Measurements from ENCODE around the gene CLEC4M. TPM values are rescaled to one million over a fixed set of nuclear protein-coding genes. Genes with fewer than 3 reads are reported as not detected.

CLEC4M gene
- total RNA-seq, 2 donors from 2014 or later = not detected

DNA sequence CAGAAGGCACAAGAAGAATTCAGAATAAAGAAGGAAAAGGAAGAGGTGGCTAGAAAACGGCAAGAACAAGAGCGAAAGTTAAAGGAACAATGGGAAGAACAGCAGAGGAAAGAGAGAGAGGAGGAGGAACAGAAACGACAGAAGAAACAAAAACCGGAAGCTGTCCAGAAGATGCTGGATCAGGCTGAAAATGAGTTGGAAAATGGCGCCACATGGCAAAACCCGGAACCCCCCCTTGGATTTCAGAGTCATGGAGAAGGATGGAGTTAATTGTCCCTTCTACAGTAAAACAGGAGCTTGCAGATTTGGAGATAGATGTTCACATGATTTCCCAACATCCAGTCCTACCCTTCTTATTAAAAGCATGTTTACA is 22.4 kb upstream of the CLEC4M start:
- TF ChIP-seq, protein P1, sequence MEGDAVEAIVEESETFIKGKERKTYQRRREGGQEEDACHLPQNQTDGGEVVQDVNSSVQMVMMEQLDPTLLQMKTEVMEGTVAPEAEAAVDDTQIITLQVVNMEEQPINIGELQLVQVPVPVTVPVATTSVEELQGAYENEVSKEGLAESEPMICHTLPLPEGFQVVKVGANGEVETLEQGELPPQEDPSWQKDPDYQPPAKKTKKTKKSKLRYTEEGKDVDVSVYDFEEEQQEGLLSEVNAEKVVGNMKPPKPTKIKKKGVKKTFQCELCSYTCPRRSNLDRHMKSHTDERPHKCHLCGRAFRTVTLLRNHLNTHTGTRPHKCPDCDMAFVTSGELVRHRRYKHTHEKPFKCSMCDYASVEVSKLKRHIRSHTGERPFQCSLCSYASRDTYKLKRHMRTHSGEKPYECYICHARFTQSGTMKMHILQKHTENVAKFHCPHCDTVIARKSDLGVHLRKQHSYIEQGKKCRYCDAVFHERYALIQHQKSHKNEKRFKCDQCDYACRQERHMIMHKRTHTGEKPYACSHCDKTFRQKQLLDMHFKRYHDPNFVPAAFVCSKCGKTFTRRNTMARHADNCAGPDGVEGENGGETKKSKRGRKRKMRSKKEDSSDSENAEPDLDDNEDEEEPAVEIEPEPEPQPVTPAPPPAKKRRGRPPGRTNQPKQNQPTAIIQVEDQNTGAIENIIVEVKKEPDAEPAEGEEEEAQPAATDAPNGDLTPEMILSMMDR (IDR thresholded peaks at IDR 0.05) = no peak
- H3K36me3 ChIP-seq = no peaks in the 10 kb centered on the region
- H3K27me3 ChIP-seq (replicated peaks; ENCODE audit: insufficient read depth) = no peaks in the 10 kb centered on the region
- no peaks in the 10 kb centered on the region for H3K4me1 ChIP-seq (ENCODE audit: control insufficient read depth in 1 of 2, low read depth in 2 of 2)
- H3K9me3 ChIP-seq = no peaks in the 10 kb centered on the region
- peak overlapping the region; percentile 20 for H3K4me3 ChIP-seq
- H3K27ac ChIP-seq = no peak overlapping the region
- no peak for ATAC-seq (ENCODE audit: insufficient number of reproducible peaks, low FRiP score, low read depth)
- no peak for DNase-seq (ENCODE audit: low spot score)

DNA sequence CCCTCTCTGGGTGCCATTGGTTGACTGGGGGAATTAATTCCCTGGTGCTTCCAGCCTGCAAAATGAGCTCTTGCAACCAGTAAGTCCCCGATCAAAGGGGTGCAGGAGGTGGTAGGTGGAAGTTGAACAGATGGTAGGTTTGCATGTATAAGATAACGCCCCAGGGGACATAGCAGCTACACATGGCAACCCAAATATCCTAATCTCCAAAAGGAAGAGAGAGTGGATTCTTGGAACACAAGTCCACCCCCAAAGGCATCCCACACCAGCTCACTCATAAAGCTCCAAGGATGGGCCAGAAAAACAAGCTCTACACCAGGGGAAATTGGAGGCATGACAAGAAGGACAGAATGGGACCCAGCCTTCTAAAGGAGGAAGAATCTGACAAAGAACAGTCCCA is 20.5 kb upstream of the CLEC4M start:
- DNase-seq (ENCODE audit: low spot score) = no peak
- Histone ChIP-seq H3K4me3 (no peak overlapping the region), H3K9me3 (no peaks in the 10 kb centered on the region), H3K36me3 (no peaks in the 10 kb centered on the region), H3K4me1 (ENCODE audit: control insufficient read depth in 1 of 2, low read depth in 2 of 2) (no peaks in the 10 kb centered on the region), H3K27ac (no peak overlapping the region), H3K27me3 (replicated peaks; ENCODE audit: insufficient read depth) (no peaks in the 10 kb centered on the region)
- TF ChIP-seq, protein P1 (IDR thresholded peaks at IDR 0.05) = no peak
- no peak for ATAC-seq (ENCODE audit: insufficient number of reproducible peaks, low FRiP score, low read depth)

DNA sequence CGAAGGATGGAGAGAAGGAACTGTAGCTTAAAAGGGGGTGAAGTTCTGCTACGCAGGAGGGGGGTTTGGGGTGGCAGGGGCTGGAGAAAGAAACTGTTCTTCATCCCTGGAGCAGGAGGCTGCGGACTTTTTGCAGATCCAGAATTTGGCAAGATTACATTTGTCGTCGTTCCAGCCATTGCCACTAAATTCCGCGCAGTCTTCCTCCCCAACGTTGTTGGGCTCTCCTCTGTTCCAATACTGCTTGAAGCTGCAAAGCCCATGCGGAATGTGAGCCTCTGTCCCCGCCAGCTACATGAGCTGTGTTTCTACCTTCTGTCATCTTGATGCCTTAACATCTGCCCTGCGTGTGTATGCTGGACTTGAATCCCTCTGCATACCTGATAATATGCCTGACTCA is 20.1 kb upstream of the CLEC4M start:
- DNase-seq (ENCODE audit: low spot score) = no peak
- no peaks in the 10 kb centered on the region for H3K9me3 ChIP-seq
- TF ChIP-seq, protein P1 (IDR thresholded peaks at IDR 0.05) = no peak
- no peaks in the 10 kb centered on the region for H3K36me3 ChIP-seq
- H3K27ac ChIP-seq = no peak overlapping the region
- H3K27me3 ChIP-seq (replicated peaks; ENCODE audit: insufficient read depth) = no peaks in the 10 kb centered on the region
- H3K4me1 ChIP-seq (ENCODE audit: control insufficient read depth in 1 of 2, low read depth in 2 of 2) = no peaks in the 10 kb centered on the region
- H3K4me3 ChIP-seq = no peak overlapping the region
- no peak for ATAC-seq (ENCODE audit: insufficient number of reproducible peaks, low FRiP score, low read depth)

DNA sequence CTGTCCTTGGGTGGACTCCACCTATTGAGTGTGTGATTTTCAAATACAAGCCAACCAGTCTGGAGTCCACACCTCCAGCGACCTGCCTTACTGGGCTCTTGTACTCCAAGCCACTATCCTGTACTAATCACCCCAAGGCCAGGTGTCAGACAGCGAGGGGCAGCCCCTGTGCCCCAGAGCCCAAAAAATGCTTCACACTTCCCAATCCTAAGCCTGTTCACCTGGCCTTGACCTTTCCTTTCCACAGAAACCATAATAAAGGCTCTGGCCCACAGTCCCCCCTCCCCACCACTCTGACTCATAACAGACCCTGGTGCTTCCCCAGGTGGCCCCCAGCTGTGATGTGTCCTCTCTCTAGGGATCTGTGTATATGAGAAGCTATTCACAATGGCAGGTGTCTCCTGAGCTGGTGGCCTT is 19.6 kb upstream of the CLEC4M start:
- DNase-seq (ENCODE audit: low spot score) (no peak), ATAC-seq (ENCODE audit: insufficient number of reproducible peaks, low FRiP score, low read depth) (no peak)
- no peaks in the 10 kb centered on the region for H3K27me3 ChIP-seq (replicated peaks; ENCODE audit: insufficient read depth)
- H3K9me3 ChIP-seq = no peaks in the 10 kb centered on the region
- H3K4me1 ChIP-seq (ENCODE audit: control insufficient read depth in 1 of 2, low read depth in 2 of 2) = no peaks in the 10 kb centered on the region
- TF ChIP-seq, protein P1 (IDR thresholded peaks at IDR 0.05) = no peak
- H3K4me3 ChIP-seq = no peak overlapping the region
- H3K27ac ChIP-seq = no peak overlapping the region
- no peaks in the 10 kb centered on the region for H3K36me3 ChIP-seq

DNA sequence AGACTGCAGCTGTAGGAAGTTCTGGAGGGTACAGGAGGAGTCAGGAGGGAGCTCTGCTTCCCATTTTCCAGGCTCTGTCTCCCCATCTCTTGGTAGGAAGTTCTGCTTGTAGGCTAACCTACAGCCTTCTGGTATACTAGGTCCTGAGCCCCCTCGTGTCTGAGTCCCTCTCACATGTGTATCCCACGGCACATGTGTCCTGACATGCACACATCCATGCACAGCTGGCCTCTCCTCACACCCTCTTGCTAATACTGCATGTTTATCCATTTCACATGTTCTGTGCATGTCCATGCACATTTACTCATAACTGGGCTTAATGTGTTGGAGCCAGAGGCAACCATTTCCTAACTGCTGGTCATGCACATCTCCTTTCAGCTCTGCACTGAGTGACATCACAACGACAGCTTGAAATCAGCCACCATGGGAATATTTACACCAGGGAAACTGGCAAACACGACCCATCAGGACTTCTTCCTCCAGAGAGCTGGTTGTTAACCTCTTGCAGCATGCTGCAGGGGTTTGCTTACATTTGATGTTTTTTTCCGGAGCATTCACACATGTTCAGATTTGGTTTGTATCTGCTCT is 18.8 kb upstream of the CLEC4M start:
- no peaks in the 10 kb centered on the region for H3K4me1 ChIP-seq (ENCODE audit: control insufficient read depth in 1 of 2, low read depth in 2 of 2)
- H3K27ac ChIP-seq = no peak overlapping the region
- TF ChIP-seq, protein P1 (IDR thresholded peaks at IDR 0.05) = no peak
- no peak overlapping the region for H3K4me3 ChIP-seq
- ATAC-seq (ENCODE audit: insufficient number of reproducible peaks, low FRiP score, low read depth) (no peak), DNase-seq (ENCODE audit: low spot score) (no peak)
- no peaks in the 10 kb centered on the region for H3K27me3 ChIP-seq (replicated peaks; ENCODE audit: insufficient read depth)
- H3K9me3 ChIP-seq = no peaks in the 10 kb centered on the region
- no peaks in the 10 kb centered on the region for H3K36me3 ChIP-seq
